Measurements from ENCODE around the gene FXYD2. TPM values are rescaled to one million over a fixed set of nuclear protein-coding genes. Genes with fewer than 3 reads are reported as not detected.
A peak's percentile ranks its signal among the peaks of the same experiment; 100 is the strongest.

Gene FXYD2
- total and polyA plus RNA-seq, 2 of the 4 experiments (the other 2 are of a cell fraction): 0.09 TPM; not detected in 1

DNA sequence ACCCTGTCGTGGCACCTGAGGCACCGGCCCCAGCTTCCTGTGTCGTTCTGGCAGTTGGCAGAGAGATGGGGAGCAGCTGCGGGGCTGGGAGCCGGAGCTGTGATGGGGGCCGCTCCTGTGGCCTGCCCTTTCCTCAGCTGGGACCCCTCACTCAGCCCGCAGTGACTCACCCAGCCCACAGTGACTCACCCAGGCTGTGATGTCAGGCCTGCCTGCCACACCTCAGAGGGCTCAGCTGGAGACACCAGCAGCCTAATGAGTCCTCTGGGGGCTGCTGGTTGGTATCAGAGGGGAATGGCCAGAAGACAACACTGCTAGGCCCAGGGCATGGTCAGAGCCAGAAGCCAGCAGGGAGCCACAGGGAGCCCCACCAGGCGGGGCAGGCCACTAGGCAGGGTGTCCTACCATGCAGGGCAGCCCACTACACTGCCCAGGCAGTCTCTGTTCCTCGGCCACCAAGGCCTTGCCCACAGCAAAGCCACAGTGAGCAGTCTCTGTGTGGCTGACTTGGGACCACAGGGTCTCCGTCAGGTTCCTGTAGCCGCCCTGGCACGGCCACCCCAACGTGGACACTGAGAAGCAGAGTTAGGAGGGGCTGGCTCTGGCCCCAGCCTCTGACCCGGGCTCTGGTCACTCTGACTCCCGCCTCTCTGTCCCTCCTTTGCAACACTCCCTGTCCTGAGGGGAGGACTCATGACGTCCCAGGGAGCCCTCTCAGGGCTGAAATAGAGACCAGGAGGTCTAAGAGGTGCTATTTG is 4.2 kb upstream of the FXYD2 start (continued):
- TF ChIP-seq RCOR1 (IDR thresholded peaks at IDR 0.05; ENCODE audit: insufficient replicate concordance, low read length): no peak

DNA sequence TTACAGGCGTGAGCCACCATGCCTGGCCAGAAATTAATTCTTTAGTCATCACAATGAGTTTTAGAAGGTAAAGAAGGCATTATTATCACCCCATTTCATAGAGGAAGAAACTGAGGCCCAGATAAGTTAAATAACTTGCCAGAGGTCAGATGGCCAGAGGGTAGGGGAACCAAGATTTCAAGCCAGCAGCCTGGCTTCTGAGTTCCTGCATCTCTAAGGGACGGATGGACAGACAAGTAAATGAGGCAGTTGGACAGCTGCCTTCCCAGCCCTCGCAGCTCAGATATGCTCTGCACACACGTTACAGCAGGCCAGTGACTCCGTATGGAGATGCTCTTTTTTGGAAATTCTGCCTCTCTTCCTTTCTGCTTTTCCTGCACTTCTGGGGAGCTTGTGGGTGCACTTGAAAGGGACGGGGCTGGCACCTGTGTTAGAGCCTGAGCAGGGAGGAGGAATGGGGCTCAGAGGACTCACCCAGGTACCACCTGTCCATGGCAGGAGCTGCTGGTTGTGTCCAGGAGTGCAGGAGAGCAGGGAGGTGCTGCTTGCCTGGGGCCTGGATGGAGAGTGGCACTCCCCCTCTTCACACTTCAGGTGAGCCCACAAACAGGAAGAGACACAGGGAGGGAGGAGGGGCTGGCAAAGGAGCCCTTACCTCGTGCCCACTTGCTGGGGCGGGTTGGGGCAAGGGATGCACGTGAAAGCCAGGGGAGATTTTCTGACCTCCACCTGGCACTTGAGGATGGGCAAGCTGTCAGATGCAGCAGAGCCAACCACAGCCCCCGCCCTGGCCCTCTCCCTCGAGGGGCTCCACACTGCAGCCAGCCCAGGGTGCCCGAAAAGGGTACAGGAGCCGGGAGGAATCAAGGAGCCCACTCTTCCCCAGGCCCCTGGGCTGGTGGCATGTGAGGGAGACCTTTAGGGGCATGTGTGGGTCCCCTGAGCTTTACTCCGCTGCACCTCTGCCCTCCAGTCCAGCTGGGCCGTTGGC is 3.3 kb upstream of the FXYD2 start:
- CTCF ChIA-PET: interaction anchor here (0.6 to 0.8 kb wide), 2 partner anchors 11 to 378 kb away, joined by 3 to 4 read pairs; no protein-coding TSS in a partner anchor
- DNase-seq (no peak), ATAC-seq (ENCODE audit: low read depth) (no peak)
- Histone ChIP-seq H3K4me1 (ENCODE audit: control insufficient read depth, insufficient read depth, low read length) (peaks cover 10% of the 10 kb centered on the region; the same call in 1 of the 2 replicates), H2AFZ (replicated peaks; ENCODE audit: low read length, poor library complexity) (peak overlapping the region; percentile 68), H3K4me3 (ENCODE audit: insufficient read depth, low read depth, low read length) (no peak overlapping the region), H2BK20ac (ENCODE audit: low read depth, low read length) (no peak overlapping the region), H2BK120ac (ENCODE audit: low read depth, low read length) (peak overlapping the region; percentile 40; the same call in 1 of the 2 replicates), H4K5ac (ENCODE audit: low read depth, low read length) (no peak overlapping the region), H3K14ac (replicated peaks; ENCODE audit: low read depth, low read length) (no peak overlapping the region), H3K36me3 (ENCODE audit: control insufficient read depth, insufficient read depth, low read length) (no peaks in the 10 kb centered on the region), H3K4ac (ENCODE audit: low read depth, low read length) (no peak overlapping the region), H3K79me1 (ENCODE audit: low read depth in 1 of 2, low read length in 2 of 2) (no peaks in the 10 kb centered on the region), H4K91ac (ENCODE audit: insufficient read depth, low read depth, low read length) (no peak overlapping the region), H3K27ac (ENCODE audit: insufficient read depth, low read length) (no peak overlapping the region), H2AK5ac (ENCODE audit: low read depth, low read length) (peak overlapping the region; percentile 15; the same call in 1 of the 2 replicates), H2BK15ac (ENCODE audit: low read depth, low read length) (no peak overlapping the region), H4K20me1 (ENCODE audit: insufficient read depth, low read length) (no peaks in the 10 kb centered on the region), H3K27me3 (ENCODE audit: control insufficient read depth, insufficient read depth, low read length) (peaks cover 7% of the 10 kb centered on the region; the same call in 1 of the 2 replicates), H3K23ac (ENCODE audit: low read depth, low read length) (no peak overlapping the region), H3K9me1 (ENCODE audit: insufficient read depth, low read length) (no peaks in the 10 kb centered on the region), H3K4me2 (ENCODE audit: low read depth, low read length) (no peak overlapping the region), H3K56ac (ENCODE audit: extremely low read depth, insufficient read depth, low read length) (no peak overlapping the region), H3K9ac (ENCODE audit: low read depth, low read length) (no peak overlapping the region), H4K8ac (ENCODE audit: low read depth in 2 of 2, low read length in 2 of 2) (no peak overlapping the region), H3K18ac (ENCODE audit: low read depth, low read length) (no peak overlapping the region), H2AK9ac (replicated peaks; ENCODE audit: low read depth, low read length, poor library complexity) (no peak overlapping the region), H2BK5ac (ENCODE audit: low read depth, low read length, poor library complexity, severe bottlenecking) (no peak overlapping the region), H3K9me3 (ENCODE audit: control insufficient read depth, insufficient read depth, low read length) (no peaks in the 10 kb centered on the region)
- intact Hi-C loops (cut with micrococcal nuclease): no loop called here
- dilution Hi-C loops (cut with HindIII; ENCODE audit: low sequenced_read_pairs, unreplicated experiment): no loop called here
- no TSS peak for BruUV-seq (replicated peaks)
- TF ChIP-seq RFX5 (IDR thresholded peaks at IDR 0.05; ENCODE audit: low read depth, low read length) (no peak), FOS (IDR thresholded peaks at IDR 0.05; ENCODE audit: low read depth, low read length) (no peak), RAD21 (IDR thresholded peaks at IDR 0.05; ENCODE audit: low read length) (no peak), MAFK (IDR thresholded peaks at IDR 0.05; ENCODE audit: low read depth, low read length) (no peak), SMC3 (IDR thresholded peaks at IDR 0.05; ENCODE audit: low read depth, low read length) (no peak), CHD1 (IDR thresholded peaks at IDR 0.05; ENCODE audit: low read depth, low read length) (no peak), CEBPB (IDR thresholded peaks at IDR 0.05; ENCODE audit: low read depth, low read length) (no peak)
- WGBS, 2 experiments (ENCODE audit: extremely low coverage in 2 of 2, insufficient read length in 1 of 2): 89% methylated on average over 5 of the region's 15 CpGs; no CpG with 5 or more reads in 1 of the 2 experiments
- in situ Hi-C loops (cut with MboI; ENCODE audit: low sequenced_read_pairs): no loop called here
- POLR2A ChIA-PET (ENCODE audit: unreplicated experiment): no interaction called here

Data from IMR-90 (cell line).